ENCODE data around the gene NRXN2. TPM values are rescaled to one million over a fixed set of nuclear protein-coding genes. Genes with fewer than 3 reads are reported as not detected.

NRXN2 gene
- total RNA-seq, 1 experiment from 2014 or later, result not detected

DNA sequence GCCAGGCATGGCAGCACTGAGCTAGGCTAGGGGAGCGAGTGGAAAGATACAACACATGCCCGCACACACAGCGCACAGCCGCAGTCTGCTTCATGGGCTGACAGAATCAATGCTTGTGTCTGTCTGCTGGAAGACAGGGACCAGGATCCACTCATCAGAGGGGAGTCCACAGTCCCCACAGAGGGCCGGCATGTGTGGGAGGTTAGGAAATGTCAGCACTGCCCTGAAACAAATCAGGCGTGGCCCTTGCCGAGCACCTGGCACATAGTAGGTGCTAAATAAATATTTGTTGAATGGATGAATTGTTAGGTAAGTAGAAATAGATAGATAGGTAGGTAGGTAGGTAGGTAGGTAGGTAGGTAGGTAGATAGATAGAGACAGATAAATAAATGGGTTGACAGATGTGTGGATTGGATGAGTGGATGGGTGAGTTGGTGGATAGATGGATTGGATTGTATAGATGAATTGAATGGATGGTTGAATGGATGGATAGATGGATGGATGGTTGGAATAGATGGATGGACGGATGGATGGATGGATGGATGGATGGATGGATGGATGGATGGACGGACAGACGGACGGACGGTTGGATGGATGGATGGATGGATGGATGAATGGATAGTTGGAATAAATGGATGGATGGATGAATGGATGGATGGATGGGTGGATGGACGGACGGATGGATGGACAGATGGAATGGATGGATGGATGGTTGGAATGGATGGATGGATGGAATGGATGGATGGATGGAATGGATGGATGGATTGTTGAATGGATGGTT lies 128.6 kb downstream of the NRXN2 start:
- TF ChIP-seq, protein P1, sequence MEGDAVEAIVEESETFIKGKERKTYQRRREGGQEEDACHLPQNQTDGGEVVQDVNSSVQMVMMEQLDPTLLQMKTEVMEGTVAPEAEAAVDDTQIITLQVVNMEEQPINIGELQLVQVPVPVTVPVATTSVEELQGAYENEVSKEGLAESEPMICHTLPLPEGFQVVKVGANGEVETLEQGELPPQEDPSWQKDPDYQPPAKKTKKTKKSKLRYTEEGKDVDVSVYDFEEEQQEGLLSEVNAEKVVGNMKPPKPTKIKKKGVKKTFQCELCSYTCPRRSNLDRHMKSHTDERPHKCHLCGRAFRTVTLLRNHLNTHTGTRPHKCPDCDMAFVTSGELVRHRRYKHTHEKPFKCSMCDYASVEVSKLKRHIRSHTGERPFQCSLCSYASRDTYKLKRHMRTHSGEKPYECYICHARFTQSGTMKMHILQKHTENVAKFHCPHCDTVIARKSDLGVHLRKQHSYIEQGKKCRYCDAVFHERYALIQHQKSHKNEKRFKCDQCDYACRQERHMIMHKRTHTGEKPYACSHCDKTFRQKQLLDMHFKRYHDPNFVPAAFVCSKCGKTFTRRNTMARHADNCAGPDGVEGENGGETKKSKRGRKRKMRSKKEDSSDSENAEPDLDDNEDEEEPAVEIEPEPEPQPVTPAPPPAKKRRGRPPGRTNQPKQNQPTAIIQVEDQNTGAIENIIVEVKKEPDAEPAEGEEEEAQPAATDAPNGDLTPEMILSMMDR (IDR thresholded peaks at IDR 0.05; ENCODE audit: unreplicated experiment), result no peak
- Mint-ChIP-seq H3K27me3 (ENCODE audit: unreplicated experiment) (peaks cover 9% of the 10 kb centered on the region), H3K27ac (ENCODE audit: unreplicated experiment) (no peak overlapping the region), H3K4me1 (ENCODE audit: low read depth, unreplicated experiment) (no peaks in the 10 kb centered on the region), H3K36me3 (ENCODE audit: insufficient read depth, unreplicated experiment) (peaks cover 6% of the 10 kb centered on the region), H3K9me3 (ENCODE audit: low read depth, unreplicated experiment) (peaks cover 2% of the 10 kb centered on the region), H3K4me3 (ENCODE audit: low read depth, unreplicated experiment) (no peak overlapping the region)
- intact Hi-C loops (cut with micrococcal nuclease; ENCODE audit: unreplicated experiment), result no loop called here
- no TSS peak for BruUV-seq (replicated peaks)
- no peak for DNase-seq
- CTCF ChIA-PET, result no interaction called here

DNA sequence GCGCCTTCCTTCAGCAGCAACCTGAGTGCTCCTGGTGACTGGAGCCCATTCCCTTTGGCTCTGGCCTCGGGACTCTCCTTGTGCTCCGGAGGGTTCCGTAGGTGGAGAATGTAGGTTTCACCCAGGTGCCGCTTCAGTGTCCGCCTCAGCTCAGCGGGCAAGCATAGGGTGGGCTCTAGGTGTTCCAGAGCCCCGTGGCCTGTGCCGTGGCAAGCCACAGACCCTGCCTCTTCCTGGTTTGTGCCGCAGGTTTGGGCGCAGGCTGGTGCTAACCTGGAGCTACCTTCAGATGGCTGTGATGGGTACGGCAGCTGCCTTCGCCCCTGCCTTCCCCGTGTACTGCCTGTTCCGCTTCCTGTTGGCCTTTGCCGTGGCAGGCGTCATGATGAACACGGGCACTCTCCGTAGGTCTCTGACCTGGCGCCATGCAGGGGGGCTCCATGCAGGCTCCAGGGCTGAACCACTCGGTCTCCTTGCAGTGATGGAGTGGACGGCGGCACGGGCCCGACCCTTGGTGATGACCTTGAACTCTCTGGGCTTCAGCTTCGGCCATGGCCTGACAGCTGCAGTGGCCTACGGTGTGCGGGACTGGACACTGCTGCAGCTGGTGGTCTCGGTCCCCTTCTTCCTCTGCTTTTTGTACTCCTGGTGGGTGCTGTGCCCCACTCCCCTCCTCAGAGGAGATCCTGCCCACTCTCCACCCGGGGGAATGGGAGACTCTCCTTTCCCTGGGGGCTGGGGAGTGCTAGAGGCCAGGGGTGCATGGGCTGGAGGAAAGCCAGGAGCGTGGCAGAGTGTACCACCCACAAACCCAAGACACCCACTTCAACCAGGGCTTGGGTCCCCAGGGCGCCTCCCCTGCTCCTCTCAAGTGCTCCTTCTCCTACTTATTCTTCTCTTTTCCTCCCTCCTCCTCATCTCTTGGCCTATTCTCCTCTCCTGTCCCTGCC lies 129.6 kb downstream of the NRXN2 start:
- H3K4me3 Mint-ChIP-seq (ENCODE audit: low read depth, unreplicated experiment), result no peak overlapping the region
- peaks cover 6% of the 10 kb centered on the region for H3K9me3 Mint-ChIP-seq (ENCODE audit: low read depth, unreplicated experiment)
- intact Hi-C loops (cut with micrococcal nuclease; ENCODE audit: unreplicated experiment), result no loop called here
- CTCF ChIA-PET, result interaction anchor here (1.2 kb wide), 1 partner anchor 98 kb away, joined by 3 read pairs; no protein-coding TSS in a partner anchor
- no peaks in the 10 kb centered on the region for H3K4me1 Mint-ChIP-seq (ENCODE audit: low read depth, unreplicated experiment)
- DNase-seq, result no peak
- H3K27ac Mint-ChIP-seq (ENCODE audit: unreplicated experiment), result no peak overlapping the region
- TF ChIP-seq, protein P1 (IDR thresholded peaks at IDR 0.05; ENCODE audit: unreplicated experiment), result no peak
- peaks cover 6% of the 10 kb centered on the region for H3K36me3 Mint-ChIP-seq (ENCODE audit: insufficient read depth, unreplicated experiment)
- no TSS peak for BruUV-seq (replicated peaks)
- peaks cover 16% of the 10 kb centered on the region for H3K27me3 Mint-ChIP-seq (ENCODE audit: unreplicated experiment)

- DNase-seq, result no peak
- H3K27me3 Mint-ChIP-seq (ENCODE audit: unreplicated experiment), result peaks cover 24% of the 10 kb centered on the region
- peaks cover 14% of the 10 kb centered on the region for H3K9me3 Mint-ChIP-seq (ENCODE audit: low read depth, unreplicated experiment)
- no TSS peak for BruUV-seq (replicated peaks)
- peaks cover 1% of the 10 kb centered on the region for H3K36me3 Mint-ChIP-seq (ENCODE audit: insufficient read depth, unreplicated experiment)
- H3K4me1 Mint-ChIP-seq (ENCODE audit: low read depth, unreplicated experiment), result no peaks in the 10 kb centered on the region
- intact Hi-C loops (cut with micrococcal nuclease; ENCODE audit: unreplicated experiment), result no loop called here
- TF ChIP-seq, protein P1 (IDR thresholded peaks at IDR 0.05; ENCODE audit: unreplicated experiment), result no peak
- H3K27ac Mint-ChIP-seq (ENCODE audit: unreplicated experiment), result no peak overlapping the region
- H3K4me3 Mint-ChIP-seq (ENCODE audit: low read depth, unreplicated experiment), result no peak overlapping the region
- CTCF ChIA-PET, result interaction anchor here (1.2 kb wide), 1 partner anchor 99 kb away, joined by 3 read pairs; no protein-coding TSS in a partner anchor
These were observed 130.3 kb downstream of the NRXN2 start for GRCh38 chr11:64592656-64593055.

DNA sequence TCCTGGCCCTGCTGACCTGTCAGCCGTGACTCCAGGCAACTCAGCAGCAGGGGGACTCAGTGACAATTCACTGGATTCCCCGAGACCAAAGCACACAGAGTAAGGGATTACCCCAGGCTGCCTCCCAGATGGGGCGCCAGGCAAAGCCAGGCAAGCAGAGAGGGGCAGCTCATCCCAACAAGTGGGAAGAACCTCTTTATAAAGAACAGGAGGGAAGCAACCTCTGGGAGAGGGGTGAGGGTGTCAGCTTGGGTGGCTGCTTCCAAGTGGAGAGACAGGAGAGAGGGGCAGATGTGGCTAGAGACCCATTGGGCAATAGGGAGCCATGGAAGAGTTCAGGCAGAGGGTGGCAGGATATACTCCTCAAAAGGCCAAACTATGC lies 130.8 kb downstream of the NRXN2 start:
- Mint-ChIP-seq H3K4me1 (ENCODE audit: low read depth, unreplicated experiment) (no peaks in the 10 kb centered on the region), H3K36me3 (ENCODE audit: insufficient read depth, unreplicated experiment) (no peaks in the 10 kb centered on the region), H3K4me3 (ENCODE audit: low read depth, unreplicated experiment) (no peak overlapping the region), H3K27ac (ENCODE audit: unreplicated experiment) (no peak overlapping the region), H3K27me3 (ENCODE audit: unreplicated experiment) (peaks cover 28% of the 10 kb centered on the region), H3K9me3 (ENCODE audit: low read depth, unreplicated experiment) (peaks cover 14% of the 10 kb centered on the region)
- BruUV-seq (replicated peaks), result no TSS peak
- no peak for DNase-seq
- intact Hi-C loops (cut with micrococcal nuclease; ENCODE audit: unreplicated experiment), result no loop called here
- CTCF ChIA-PET, result interaction anchor here (1.2 kb wide), 1 partner anchor 99 kb away, joined by 3 read pairs; no protein-coding TSS in a partner anchor
- TF ChIP-seq, protein P1 (IDR thresholded peaks at IDR 0.05; ENCODE audit: unreplicated experiment), result no peak

Data from Calu3 (cell line).